ENCODE data around the gene DNAH2.

DNA sequence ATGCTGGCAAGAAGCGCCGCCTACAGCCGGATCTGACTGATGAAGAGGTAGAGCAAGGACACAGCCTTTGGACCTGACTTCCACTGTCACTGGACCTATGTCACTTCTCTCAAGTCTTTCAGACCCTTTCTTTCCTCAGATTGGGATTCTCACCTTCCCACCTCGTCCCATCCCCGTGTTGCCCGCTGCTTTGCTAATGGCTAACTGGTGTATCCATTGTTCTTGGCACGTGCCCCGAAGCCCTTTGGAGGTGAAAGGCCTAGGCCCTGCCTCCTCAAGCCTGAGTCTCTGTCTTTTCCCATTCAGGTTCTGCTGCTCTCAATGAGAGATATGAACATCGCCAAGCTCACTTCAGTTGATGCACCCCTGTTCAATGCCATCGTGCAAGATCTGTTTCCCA lies 63.2 kb downstream of the DNAH2 start:
- TF ChIP-seq POLR2AphosphoS5 (IDR thresholded peaks at IDR 0.05) = no peak
- TF ChIP-seq, protein P1, sequence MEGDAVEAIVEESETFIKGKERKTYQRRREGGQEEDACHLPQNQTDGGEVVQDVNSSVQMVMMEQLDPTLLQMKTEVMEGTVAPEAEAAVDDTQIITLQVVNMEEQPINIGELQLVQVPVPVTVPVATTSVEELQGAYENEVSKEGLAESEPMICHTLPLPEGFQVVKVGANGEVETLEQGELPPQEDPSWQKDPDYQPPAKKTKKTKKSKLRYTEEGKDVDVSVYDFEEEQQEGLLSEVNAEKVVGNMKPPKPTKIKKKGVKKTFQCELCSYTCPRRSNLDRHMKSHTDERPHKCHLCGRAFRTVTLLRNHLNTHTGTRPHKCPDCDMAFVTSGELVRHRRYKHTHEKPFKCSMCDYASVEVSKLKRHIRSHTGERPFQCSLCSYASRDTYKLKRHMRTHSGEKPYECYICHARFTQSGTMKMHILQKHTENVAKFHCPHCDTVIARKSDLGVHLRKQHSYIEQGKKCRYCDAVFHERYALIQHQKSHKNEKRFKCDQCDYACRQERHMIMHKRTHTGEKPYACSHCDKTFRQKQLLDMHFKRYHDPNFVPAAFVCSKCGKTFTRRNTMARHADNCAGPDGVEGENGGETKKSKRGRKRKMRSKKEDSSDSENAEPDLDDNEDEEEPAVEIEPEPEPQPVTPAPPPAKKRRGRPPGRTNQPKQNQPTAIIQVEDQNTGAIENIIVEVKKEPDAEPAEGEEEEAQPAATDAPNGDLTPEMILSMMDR (IDR thresholded peaks at IDR 0.05) = no peak

Data from sigmoid colon (tissue), 4 donors.